ENCODE data around the gene TGM1.
"Not testable (repeated sequence)": the region's sequence is repeated elsewhere in the genome, so short reads cannot be mapped to it uniquely, and the experiment has no call there.

Gene TGM1

DNA sequence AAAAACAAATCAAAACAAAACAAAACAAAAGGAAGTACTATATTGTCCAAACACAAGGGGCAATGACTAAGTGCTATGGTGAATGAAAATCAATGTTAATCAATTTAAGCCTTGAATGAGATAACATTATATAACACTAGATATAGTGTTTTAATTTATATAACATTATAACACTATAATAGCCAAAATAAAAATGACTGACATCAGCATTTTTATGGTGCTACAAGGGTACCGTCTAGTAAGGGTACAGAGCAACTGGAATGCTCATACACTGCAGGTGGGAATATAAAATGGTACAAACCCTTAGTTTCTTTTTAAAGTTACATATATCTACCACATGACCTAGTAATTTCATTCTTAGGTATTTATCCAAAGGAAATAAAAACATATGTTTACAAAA lies 36.5 kb downstream of the TGM1 start:
- Mint-ChIP-seq H3K4me1 (peaks cover 7% of the 10 kb centered on the region), H3K36me3 (ENCODE audit: low read depth) (peaks cover 28% of the 10 kb centered on the region), H3K27me3 (ENCODE audit: low read depth, poor library complexity) (no peaks in the 10 kb centered on the region), H3K27ac (no peak overlapping the region), H3K4me3 (no peak overlapping the region), H3K9me3 (no peaks in the 10 kb centered on the region)
- DNase-seq: no peak
- TF ChIP-seq, protein P1, sequence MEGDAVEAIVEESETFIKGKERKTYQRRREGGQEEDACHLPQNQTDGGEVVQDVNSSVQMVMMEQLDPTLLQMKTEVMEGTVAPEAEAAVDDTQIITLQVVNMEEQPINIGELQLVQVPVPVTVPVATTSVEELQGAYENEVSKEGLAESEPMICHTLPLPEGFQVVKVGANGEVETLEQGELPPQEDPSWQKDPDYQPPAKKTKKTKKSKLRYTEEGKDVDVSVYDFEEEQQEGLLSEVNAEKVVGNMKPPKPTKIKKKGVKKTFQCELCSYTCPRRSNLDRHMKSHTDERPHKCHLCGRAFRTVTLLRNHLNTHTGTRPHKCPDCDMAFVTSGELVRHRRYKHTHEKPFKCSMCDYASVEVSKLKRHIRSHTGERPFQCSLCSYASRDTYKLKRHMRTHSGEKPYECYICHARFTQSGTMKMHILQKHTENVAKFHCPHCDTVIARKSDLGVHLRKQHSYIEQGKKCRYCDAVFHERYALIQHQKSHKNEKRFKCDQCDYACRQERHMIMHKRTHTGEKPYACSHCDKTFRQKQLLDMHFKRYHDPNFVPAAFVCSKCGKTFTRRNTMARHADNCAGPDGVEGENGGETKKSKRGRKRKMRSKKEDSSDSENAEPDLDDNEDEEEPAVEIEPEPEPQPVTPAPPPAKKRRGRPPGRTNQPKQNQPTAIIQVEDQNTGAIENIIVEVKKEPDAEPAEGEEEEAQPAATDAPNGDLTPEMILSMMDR (IDR thresholded peaks at IDR 0.05): no peak

DNA sequence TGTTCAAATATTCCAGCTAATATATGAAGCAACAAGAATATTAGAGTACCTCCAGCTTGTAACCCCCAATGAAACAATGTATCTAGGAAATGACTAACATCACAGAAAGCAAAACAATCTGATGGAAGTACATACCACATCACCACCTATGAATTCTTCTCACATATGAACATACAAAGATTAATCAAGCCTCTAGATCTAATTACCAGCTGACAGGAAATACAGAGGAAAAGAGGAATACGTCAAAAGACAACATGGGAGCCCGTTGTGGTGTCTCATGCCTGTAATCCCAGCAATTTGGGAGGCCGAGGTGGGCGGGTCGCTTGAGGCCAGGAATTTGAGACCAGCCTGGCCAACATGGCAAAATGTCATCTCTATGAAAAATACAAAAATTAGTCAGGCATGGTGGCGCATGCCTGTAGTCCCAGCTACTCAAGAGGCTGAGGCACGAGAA lies 38.3 kb downstream of the TGM1 start:
- no peaks in the 10 kb centered on the region for H3K9me3 Mint-ChIP-seq
- H3K36me3 Mint-ChIP-seq (ENCODE audit: low read depth): peaks cover 28% of the 10 kb centered on the region
- no peak for DNase-seq
- no peak overlapping the region for H3K4me3 Mint-ChIP-seq
- no peaks in the 10 kb centered on the region for H3K4me1 Mint-ChIP-seq
- TF ChIP-seq, protein P1 (IDR thresholded peaks at IDR 0.05): no peak
- H3K27ac Mint-ChIP-seq: peak overlapping the region; percentile 16
- H3K27me3 Mint-ChIP-seq (ENCODE audit: low read depth, poor library complexity): no peaks in the 10 kb centered on the region

DNA sequence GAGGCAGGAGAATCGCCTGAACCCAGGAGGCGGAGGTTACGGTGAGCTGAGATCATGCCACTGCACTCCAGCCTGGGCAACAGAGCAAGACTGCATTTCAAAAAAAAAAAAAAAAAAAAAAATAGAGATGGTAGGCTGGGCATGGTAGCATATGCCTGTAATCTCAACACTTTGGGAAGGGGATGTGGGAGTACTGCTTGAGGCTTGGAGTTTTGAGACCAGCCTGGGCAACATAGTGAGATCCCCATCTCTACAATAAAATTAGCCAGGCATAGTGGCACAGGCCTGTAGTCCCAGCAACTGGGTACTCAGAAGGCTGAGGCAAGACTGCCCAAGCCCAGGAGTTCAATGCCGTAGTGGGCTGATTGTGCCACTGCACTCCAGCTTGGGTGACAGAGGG lies 40.0 kb downstream of the TGM1 start:
- H3K4me1 Mint-ChIP-seq; DNase-seq; H3K4me3 Mint-ChIP-seq; H3K27me3 Mint-ChIP-seq (ENCODE audit: low read depth, poor library complexity); H3K27ac Mint-ChIP-seq; H3K9me3 Mint-ChIP-seq: not testable (repeated sequence)
- peaks cover 23% of the 10 kb centered on the region for H3K36me3 Mint-ChIP-seq (ENCODE audit: low read depth)

DNA sequence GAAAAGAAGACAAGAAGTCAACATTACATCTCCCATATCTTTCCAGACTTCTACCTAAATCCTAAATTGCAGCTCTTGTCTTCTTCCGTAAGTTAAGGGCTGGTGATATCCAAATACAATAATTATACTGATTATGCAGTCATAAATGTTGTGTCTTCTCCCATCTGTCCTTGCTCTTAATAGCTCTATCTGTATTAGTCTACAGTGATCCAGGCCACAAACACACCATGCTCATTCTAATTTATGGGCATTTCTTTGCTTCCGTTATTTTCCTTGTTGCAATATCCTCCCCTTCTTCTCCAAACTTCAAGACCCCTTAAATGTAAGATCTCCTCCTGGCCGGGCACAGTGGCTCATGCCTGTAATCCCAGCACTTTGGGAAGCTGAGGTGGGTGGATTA lies 43.5 kb downstream of the TGM1 start:
- no peak overlapping the region for H3K27ac Mint-ChIP-seq
- no peaks in the 10 kb centered on the region for H3K9me3 Mint-ChIP-seq
- DNase-seq: no peak
- no peak overlapping the region for H3K4me3 Mint-ChIP-seq
- peaks cover 13% of the 10 kb centered on the region for H3K4me1 Mint-ChIP-seq
- no peaks in the 10 kb centered on the region for H3K27me3 Mint-ChIP-seq (ENCODE audit: low read depth, poor library complexity)
- H3K36me3 Mint-ChIP-seq (ENCODE audit: low read depth): peaks cover 13% of the 10 kb centered on the region
- TF ChIP-seq, protein P1 (IDR thresholded peaks at IDR 0.05): no peak

DNA sequence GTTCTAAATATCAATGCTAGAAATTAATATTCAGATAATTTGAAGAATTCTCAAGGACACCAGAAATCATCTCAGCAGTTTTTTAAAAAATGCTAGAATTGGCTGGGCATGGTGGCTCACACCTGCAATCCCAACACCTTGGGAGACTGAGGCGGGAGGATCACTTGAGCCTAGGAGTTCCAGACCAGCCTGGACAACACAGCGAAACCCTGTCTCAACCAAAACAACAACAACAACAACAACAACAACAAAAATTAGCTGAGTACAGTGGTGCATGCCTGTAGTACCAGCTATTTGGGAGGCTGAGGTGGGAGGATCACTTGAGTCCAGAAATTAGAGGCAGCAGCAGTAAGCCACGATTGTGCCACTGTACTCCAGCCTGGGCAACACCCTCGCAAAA lies 43.9 kb downstream of the TGM1 start:
- no peak for DNase-seq
- Mint-ChIP-seq H3K4me1 (peaks cover 18% of the 10 kb centered on the region), H3K36me3 (ENCODE audit: low read depth) (peaks cover 10% of the 10 kb centered on the region), H3K9me3 (no peaks in the 10 kb centered on the region), H3K27ac (no peak overlapping the region), H3K27me3 (ENCODE audit: low read depth, poor library complexity) (no peaks in the 10 kb centered on the region), H3K4me3 (no peak overlapping the region)
- TF ChIP-seq, protein P1 (IDR thresholded peaks at IDR 0.05): no peak

DNA sequence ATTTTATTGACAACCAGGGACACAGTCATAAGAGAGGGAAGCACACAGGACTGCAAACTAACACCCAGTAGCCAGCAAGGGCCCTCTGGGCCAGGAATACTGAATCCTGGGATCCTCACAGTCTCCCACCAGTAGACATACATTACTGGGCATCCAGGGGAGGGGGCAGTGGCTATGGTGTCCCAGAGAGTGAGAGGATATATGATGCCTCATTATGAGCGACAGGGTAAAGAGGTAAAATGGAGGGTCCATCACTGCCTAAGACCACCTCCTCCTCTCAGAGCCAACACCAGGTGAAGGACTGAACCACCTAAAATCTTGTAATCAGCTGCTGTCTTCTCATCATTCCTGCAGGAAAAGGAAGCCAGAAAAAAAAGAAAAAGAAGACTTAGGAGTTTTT lies 46.1 kb downstream of the TGM1 start:
- DNase-seq; H3K27ac Mint-ChIP-seq; H3K36me3 Mint-ChIP-seq (ENCODE audit: low read depth); H3K27me3 Mint-ChIP-seq (ENCODE audit: low read depth, poor library complexity); H3K9me3 Mint-ChIP-seq; H3K4me3 Mint-ChIP-seq: not testable (repeated sequence)
- peaks cover 37% of the 10 kb centered on the region for H3K4me1 Mint-ChIP-seq

DNA sequence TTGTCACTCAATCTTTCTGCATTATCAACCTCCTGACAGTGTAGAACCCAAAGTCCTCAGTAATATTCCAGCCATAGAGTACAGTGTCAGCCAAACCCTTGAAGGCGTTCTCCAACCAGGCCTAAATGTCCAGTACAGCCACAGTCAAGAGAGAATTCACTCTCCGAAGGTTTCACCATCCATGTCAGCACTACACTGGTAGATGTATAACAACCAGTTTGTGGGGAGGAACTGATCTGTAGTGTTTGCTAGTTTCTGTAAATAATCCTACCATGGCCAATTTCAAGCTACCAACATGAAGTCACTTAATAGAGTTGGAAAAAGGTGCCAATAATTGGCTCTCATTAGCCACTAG lies 46.7 kb downstream of the TGM1 start:
- peaks cover 15% of the 10 kb centered on the region for H3K36me3 Mint-ChIP-seq (ENCODE audit: low read depth)
- TF ChIP-seq, protein P1 (IDR thresholded peaks at IDR 0.05): no peak
- peaks cover 37% of the 10 kb centered on the region for H3K4me1 Mint-ChIP-seq
- H3K4me3 Mint-ChIP-seq: peak overlapping the region; percentile 92
- H3K27ac Mint-ChIP-seq: no peak overlapping the region
- no peaks in the 10 kb centered on the region for H3K27me3 Mint-ChIP-seq (ENCODE audit: low read depth, poor library complexity)
- H3K9me3 Mint-ChIP-seq: no peaks in the 10 kb centered on the region
- no peak for DNase-seq

Data from nephron progenitor cell (in vitro differentiated cells).